Measurements from ENCODE around the gene SHCBP1. TPM values are rescaled to one million over a fixed set of nuclear protein-coding genes. Genes with fewer than 3 reads are reported as not detected.

The SHCBP1 gene
- total RNA-seq, 4 donors from 2014 or later = 11.8 TPM; not detected in 3

GRCh38 chr16:46612121-46612520 is 9.1 kb downstream of the SHCBP1 start:
- no peak for TF ChIP-seq POLR2A (IDR thresholded peaks at IDR 0.05)
- TF ChIP-seq CTCF (IDR thresholded peaks at IDR 0.05) = no peak
- no peaks in the 10 kb centered on the region for H3K9me3 ChIP-seq
- H3K4me1 ChIP-seq = no peaks in the 10 kb centered on the region
- no peak overlapping the region for H3K27ac ChIP-seq
- H3K27me3 ChIP-seq = no peaks in the 10 kb centered on the region
- no peaks in the 10 kb centered on the region for H3K36me3 ChIP-seq
- intact Hi-C loops (cut with DNase I; ENCODE audit: low total_unique reads) = no loop called here
- H3K4me3 ChIP-seq = no peak overlapping the region
- DNase-seq = no peak

- H3K4me3 ChIP-seq = no peak overlapping the region
- intact Hi-C loops (cut with DNase I; ENCODE audit: low total_unique reads) = no loop called here
- H3K9me3 ChIP-seq = no peaks in the 10 kb centered on the region
- no peak overlapping the region for H3K27ac ChIP-seq
- no peak for DNase-seq
- TF ChIP-seq CTCF (IDR thresholded peaks at IDR 0.05) = peak; percentile 16 to 36 (median 32)
- no peak for TF ChIP-seq POLR2A (IDR thresholded peaks at IDR 0.05)
- no peaks in the 10 kb centered on the region for H3K36me3 ChIP-seq
- no peaks in the 10 kb centered on the region for H3K4me1 ChIP-seq
- no peaks in the 10 kb centered on the region for H3K27me3 ChIP-seq
Observed at GRCh38 chr16:46607529-46607928, 13.7 kb downstream of the SHCBP1 start.

- Histone ChIP-seq H3K27me3 (no peaks in the 10 kb centered on the region), H3K27ac (no peak overlapping the region), H3K36me3 (no peaks in the 10 kb centered on the region), H3K4me1 (no peaks in the 10 kb centered on the region), H3K9me3 (no peaks in the 10 kb centered on the region), H3K4me3 (no peak overlapping the region)
- intact Hi-C loops (cut with DNase I; ENCODE audit: low total_unique reads) = no loop called here
- DNase-seq = no peak
- TF ChIP-seq CTCF (IDR thresholded peaks at IDR 0.05) = no peak
- no peak for TF ChIP-seq POLR2A (IDR thresholded peaks at IDR 0.05)
Observed at GRCh38 chr16:46606231-46606630, 14.9 kb downstream of the SHCBP1 start.

- Histone ChIP-seq H3K36me3 (no peaks in the 10 kb centered on the region), H3K27ac (no peak overlapping the region), H3K4me3 (no peak overlapping the region), H3K4me1 (no peaks in the 10 kb centered on the region), H3K9me3 (no peaks in the 10 kb centered on the region), H3K27me3 (no peaks in the 10 kb centered on the region)
- intact Hi-C loops (cut with DNase I; ENCODE audit: low total_unique reads) = no loop called here
- DNase-seq = no peak
- TF ChIP-seq CTCF (IDR thresholded peaks at IDR 0.05) = no peak
- TF ChIP-seq POLR2A (IDR thresholded peaks at IDR 0.05) = no peak
Observed at GRCh38 chr16:46591257-46591656, 29.9 kb downstream of the SHCBP1 start.

- H3K27me3 ChIP-seq = no peaks in the 10 kb centered on the region
- TF ChIP-seq POLR2A (IDR thresholded peaks at IDR 0.05) (no peak), CTCF (IDR thresholded peaks at IDR 0.05) (no peak)
- no peak overlapping the region for H3K4me3 ChIP-seq
- H3K9me3 ChIP-seq = no peaks in the 10 kb centered on the region
- intact Hi-C loops (cut with DNase I; ENCODE audit: low total_unique reads) = no loop called here
- no peak overlapping the region for H3K27ac ChIP-seq
- H3K36me3 ChIP-seq = no peaks in the 10 kb centered on the region
- DNase-seq = no peak
- H3K4me1 ChIP-seq = no peaks in the 10 kb centered on the region
Observed at GRCh38 chr16:46586011-46586577, 35.1 kb downstream of the SHCBP1 start.

All from uterus (tissue), 4 donors.